DND-41 (cell line): Measurements from ENCODE around the gene OR9G4.

Experiments used
- ATAC-seq: fragments of 200-7000 bp; cut with Tn5 transposase; 3 replicates; pipeline ENCODE4 v1.9.1; 2021; ENCODE audit warnings: low read depth; ENCODE audit not compliant: insufficient read depth
- DNase-seq: peaks from one replicate; pipeline ENCODE4 v3.0.0-alpha.2; 2020
- H2AFZ ChIP-seq: 2 replicates; pipeline ENCODE4 v1.6.0; 2012; ENCODE audit warnings: low read depth, low read length
- H3K27ac ChIP-seq: 2 replicates; pipeline ENCODE4 v1.5.1; 2012; ENCODE audit warnings: low read length, inconsistent platforms
- H3K27me3 ChIP-seq: fragments of 200-600 bp; sonication (generic); 2 replicates; pipeline ENCODE4 v1.6.0; 2012; ENCODE audit warnings: low read length, mild to moderate bottlenecking, inconsistent platforms; ENCODE audit not compliant: insufficient read depth, poor library complexity
- H3K36me3 ChIP-seq: 2 replicates; pipeline ENCODE4 v1.5.1; 2012; ENCODE audit warnings: low read length, inconsistent platforms; ENCODE audit not compliant: insufficient read depth
- H3K4me1 ChIP-seq: 2 replicates; pipeline ENCODE4 v1.5.1; 2012; ENCODE audit warnings: mild to moderate bottlenecking, low read length; ENCODE audit not compliant: insufficient read depth
- H3K4me2 ChIP-seq: 2 replicates; pipeline ENCODE4 v1.6.0; 2012; ENCODE audit warnings: mild to moderate bottlenecking, moderate library complexity, low read length, inconsistent platforms; ENCODE audit not compliant: insufficient read depth
- H3K4me3 ChIP-seq, 2 experiments: fragments of 200-600 bp in 1 of 2; shearing (Covaris generic) in 1 of 2; 2 replicates each; pipeline ENCODE4 v1.5.1; 2012 to 2016; ENCODE audit warnings: inconsistent platforms in 2 of 2, low read length in 2 of 2, mild to moderate bottlenecking in 2 of 2, low read depth in 1 of 2, moderate library complexity in 1 of 2
- H3K79me2 ChIP-seq: 2 replicates; pipeline ENCODE4 v1.6.0; 2012; ENCODE audit warnings: low read length, inconsistent platforms; ENCODE audit not compliant: insufficient read depth
- H3K9ac ChIP-seq: 2 replicates; pipeline ENCODE4 v1.6.0; 2012; ENCODE audit warnings: low read depth, mild to moderate bottlenecking, inconsistent platforms, low read length, moderate library complexity
- H3K9me3 ChIP-seq: 2 replicates; pipeline ENCODE4 v1.5.1; 2012; ENCODE audit warnings: low read length, moderate library complexity, mild to moderate bottlenecking, inconsistent platforms; ENCODE audit not compliant: insufficient read depth, severe bottlenecking
- H4K20me1 ChIP-seq: 2 replicates; pipeline ENCODE4 v1.6.0; 2012; ENCODE audit warnings: low read length; ENCODE audit not compliant: insufficient read depth
- CTCF ChIP-seq: IDR thresholded peaks from 2 replicates; pipeline ENCODE4 v1.5.1; 2012; ENCODE audit warnings: borderline replicate concordance, low read length, moderate library complexity, mild to moderate bottlenecking; ENCODE audit not compliant: poor library complexity, severe bottlenecking; ENCODE audit errors: extremely low read depth
- EZH2 ChIP-seq: IDR thresholded peaks from 3 replicates; pipeline ENCODE4 v1.6.1; 2012; ENCODE audit warnings: borderline replicate concordance, low read depth, mild to moderate bottlenecking, moderate library complexity, low read length, inconsistent platforms; ENCODE audit not compliant: severe bottlenecking

Gene OR9G4

GRCh38 chr11:56714206-56714605, 34.3 kb downstream of the OR9G4 start:
- TF ChIP-seq EZH2 (no peak), CTCF (no peak)
- Histone ChIP-seq H4K20me1 (no peaks in the 10 kb centered on the region), H3K36me3 (no peaks in the 10 kb centered on the region), H3K9ac (no peak overlapping the region), H3K4me1 (peaks cover 30% of the 10 kb centered on the region), H3K4me3 (no peak overlapping the region), H3K27ac (peak overlapping the region; percentile 62), H2AFZ (no peak overlapping the region), H3K27me3 (no peaks in the 10 kb centered on the region), H3K79me2 (no peaks in the 10 kb centered on the region), H3K9me3 (no peaks in the 10 kb centered on the region), H3K4me2 (no peak overlapping the region)
- ATAC-seq (peak; percentile 87), DNase-seq (peak; percentile 26)

- Histone ChIP-seq H2AFZ (peak overlapping the region; percentile 38; the same call in 1 of the 2 replicates), H3K27ac (peak overlapping the region; percentile 85), H3K79me2 (no peaks in the 10 kb centered on the region), H3K4me1 (peaks cover 49% of the 10 kb centered on the region), H3K9me3 (no peaks in the 10 kb centered on the region), H3K27me3 (no peaks in the 10 kb centered on the region), H3K4me2 (peak overlapping the region; percentile 49), H3K4me3 (peak overlapping the region in 1 of 2 experiments; percentile 5; a peak in 1 of 4 replicates), H4K20me1 (no peaks in the 10 kb centered on the region), H3K9ac (peak overlapping the region; percentile 41), H3K36me3 (no peaks in the 10 kb centered on the region)
- ATAC-seq (peak; percentile 69), DNase-seq (peak; percentile 68)
- no peak for TF ChIP-seq EZH2
- peak; percentile 46 for TF ChIP-seq CTCF
Measured at GRCh38 chr11:56706486-56706885, 42.0 kb downstream of the OR9G4 start.

GRCh38 chr11:56705784-56706396, 42.6 kb downstream of the OR9G4 start:
- Histone ChIP-seq H3K79me2 (no peaks in the 10 kb centered on the region), H3K27ac (peak overlapping the region; percentile 85), H3K9ac (peak overlapping the region; percentile 41), H3K4me1 (peaks cover 52% of the 10 kb centered on the region), H3K27me3 (no peaks in the 10 kb centered on the region), H3K4me3 (peak overlapping the region in 1 of 2 experiments; percentile 24; a peak in 1 of 4 replicates), H2AFZ (peak overlapping the region; percentile 38; the same call in 1 of the 2 replicates), H4K20me1 (no peaks in the 10 kb centered on the region), H3K36me3 (no peaks in the 10 kb centered on the region), H3K4me2 (peak overlapping the region; percentile 49), H3K9me3 (no peaks in the 10 kb centered on the region)
- DNase-seq: peak; percentile 76
- ATAC-seq: peak; percentile 79
- TF ChIP-seq EZH2 (no peak), CTCF (no peak)
